ENCODE data around the gene CCDC178. TPM values are rescaled to one million over a fixed set of nuclear protein-coding genes. Genes with fewer than 3 reads are reported as not detected.

Gene CCDC178
- total and polyA plus RNA-seq, 2 donors (not counting 3 experiments of a cell fraction or from before 2014, with no cell fraction given) = 0.80 to 1.6 TPM

DNA sequence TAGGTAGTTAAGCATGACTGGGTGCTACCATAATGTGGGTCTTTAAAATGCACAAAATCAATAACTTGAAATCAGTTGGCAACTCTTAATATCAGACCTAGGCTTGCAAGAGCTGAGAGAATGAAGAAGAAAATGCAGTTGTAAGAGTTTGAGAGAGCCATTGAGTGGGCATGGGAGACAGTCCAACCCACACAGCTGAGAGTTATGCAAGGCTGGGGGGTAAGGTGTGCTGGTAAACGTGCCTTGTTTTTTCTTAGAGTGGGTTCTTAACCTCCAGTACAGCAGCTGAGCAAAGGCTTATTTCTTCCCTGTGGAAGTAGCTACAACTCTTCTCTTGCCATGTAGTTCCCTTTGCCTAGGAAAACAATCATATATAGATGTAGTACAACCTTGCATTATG is 20.2 kb upstream of the CCDC178 start:
- intact Hi-C loops (cut with micrococcal nuclease) = no loop called here
- H3K9me3 ChIP-seq (replicated peaks; ENCODE audit: control insufficient read depth, insufficient read depth, low read length) = no peaks in the 10 kb centered on the region
- H3K27me3 ChIP-seq (ENCODE audit: control insufficient read depth in 2 of 2, insufficient read depth in 2 of 2, low read length in 2 of 2) = no peaks in the 10 kb centered on the region
- no peak overlapping the region for H3K9ac ChIP-seq (replicated peaks; ENCODE audit: extremely low read depth, insufficient read depth, low read length)
- no peaks in the 10 kb centered on the region for H3K79me2 ChIP-seq (ENCODE audit: control insufficient read depth, insufficient read depth, low read length)
- TF ChIP-seq FOS (IDR thresholded peaks at IDR 0.05; ENCODE audit: borderline replicate concordance, insufficient read depth, low read length) (no peak), JUN (IDR thresholded peaks at IDR 0.05; ENCODE audit: borderline replicate concordance, insufficient read depth, insufficient read length, low read depth) (no peak), MYC (IDR thresholded peaks at IDR 0.05; ENCODE audit: low read depth, low read length) (no peak), POLR2A (IDR thresholded peaks at IDR 0.05; ENCODE audit: low read depth, low read length) (no peak), EZH2 (IDR thresholded peaks at IDR 0.05; ENCODE audit: borderline replicate concordance, low read depth, low read length, severe bottlenecking) (no peak), GATA2 (IDR thresholded peaks at IDR 0.05; ENCODE audit: insufficient read depth, insufficient read length, low read depth, low read length) (no peak), POLR2AphosphoS5 (IDR thresholded peaks at IDR 0.05; ENCODE audit: insufficient read depth, low read depth, low read length) (no peak)
- TF ChIP-seq, protein P1, sequence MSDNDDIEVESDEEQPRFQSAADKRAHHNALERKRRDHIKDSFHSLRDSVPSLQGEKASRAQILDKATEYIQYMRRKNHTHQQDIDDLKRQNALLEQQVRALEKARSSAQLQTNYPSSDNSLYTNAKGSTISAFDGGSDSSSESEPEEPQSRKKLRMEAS (IDR thresholded peaks at IDR 0.05; ENCODE audit: insufficient read depth, insufficient read length) = no peak
- TF ChIP-seq, protein P2, sequence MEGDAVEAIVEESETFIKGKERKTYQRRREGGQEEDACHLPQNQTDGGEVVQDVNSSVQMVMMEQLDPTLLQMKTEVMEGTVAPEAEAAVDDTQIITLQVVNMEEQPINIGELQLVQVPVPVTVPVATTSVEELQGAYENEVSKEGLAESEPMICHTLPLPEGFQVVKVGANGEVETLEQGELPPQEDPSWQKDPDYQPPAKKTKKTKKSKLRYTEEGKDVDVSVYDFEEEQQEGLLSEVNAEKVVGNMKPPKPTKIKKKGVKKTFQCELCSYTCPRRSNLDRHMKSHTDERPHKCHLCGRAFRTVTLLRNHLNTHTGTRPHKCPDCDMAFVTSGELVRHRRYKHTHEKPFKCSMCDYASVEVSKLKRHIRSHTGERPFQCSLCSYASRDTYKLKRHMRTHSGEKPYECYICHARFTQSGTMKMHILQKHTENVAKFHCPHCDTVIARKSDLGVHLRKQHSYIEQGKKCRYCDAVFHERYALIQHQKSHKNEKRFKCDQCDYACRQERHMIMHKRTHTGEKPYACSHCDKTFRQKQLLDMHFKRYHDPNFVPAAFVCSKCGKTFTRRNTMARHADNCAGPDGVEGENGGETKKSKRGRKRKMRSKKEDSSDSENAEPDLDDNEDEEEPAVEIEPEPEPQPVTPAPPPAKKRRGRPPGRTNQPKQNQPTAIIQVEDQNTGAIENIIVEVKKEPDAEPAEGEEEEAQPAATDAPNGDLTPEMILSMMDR (IDR thresholded peaks at IDR 0.05; ENCODE audit: extremely low read depth in 1 of 2, insufficient read depth in 1 of 2, low read depth in 1 of 2, low read length in 2 of 2) = no peak
- H4K20me1 ChIP-seq (replicated peaks; ENCODE audit: control insufficient read depth, extremely low read depth, insufficient read depth, low read length) = no peaks in the 10 kb centered on the region
- BruUV-seq (replicated peaks) = no TSS peak
- ChIA-PET POLR2A (no interaction called here), CTCF (no interaction called here)
- H3K4me3 ChIP-seq (replicated peaks in 1 of 3; ENCODE audit: insufficient read depth in 1 of 3, low read depth in 1 of 3, low read length in 3 of 3) = no peak overlapping the region
- H3K9me1 ChIP-seq (replicated peaks; ENCODE audit: control insufficient read depth, extremely low read depth, insufficient read depth, low read length) = no peaks in the 10 kb centered on the region
- no peak for DNase-seq (ENCODE audit: low read depth, low spot score)
- H3K36me3 ChIP-seq (ENCODE audit: control insufficient read depth in 2 of 2, extremely low read depth in 1 of 2, insufficient read depth in 2 of 2, low read length in 2 of 2) = no peaks in the 10 kb centered on the region
- dilution Hi-C loops (cut with MboI; ENCODE audit: extremely low pct_ligation_motif_present, low sequenced_read_pairs) = no loop called here
- FAIRE-seq = no peak
- no peak overlapping the region for H3K27ac ChIP-seq (ENCODE audit: insufficient read depth, low read depth, low read length)
- no peaks in the 10 kb centered on the region for H3K4me1 ChIP-seq (ENCODE audit: control insufficient read depth, extremely low read depth, insufficient read depth, low read length)
- H3K4me2 ChIP-seq (ENCODE audit: insufficient read depth, low read length) = no peak overlapping the region
- no peak overlapping the region for H2AFZ ChIP-seq (ENCODE audit: low read depth, low read length)
